IMR-90 (cell line): ENCODE data around the gene CCDC141. TPM values are rescaled to one million over a fixed set of nuclear protein-coding genes. Genes with fewer than 3 reads are reported as not detected.

Source experiments
- ATAC-seq: fragments of 200-7000 bp; cut with Tn5 transposase; 2 replicates; pipeline ENCODE4 v1.9.1; 2020; ENCODE audit warnings: low read depth, mild to moderate bottlenecking, moderate library complexity
- BruUV-seq: library from RNA; stranded (reverse); fragments of 400-500 nt; replicated peaks from 2 replicates; lab custom pipeline; 2021; lab: Mats Ljungman, UMichigan
- CTCF ChIA-PET: fragments of 300-600 bp; formaldehyde crosslinking; extraction: SDS; loops from one replicate; lab custom pipeline; 2021; ENCODE audit warnings: antibody characterized with exemption; lab: Yijun Ruan, JAX
- POLR2A ChIA-PET: fragments of 300-600 bp; sonication (Branson Sonifier 250); formaldehyde crosslinking; loops from one replicate; lab custom pipeline; 2022; ENCODE audit warnings: antibody characterized with exemption; ENCODE audit not compliant: unreplicated experiment; lab: Charles Lee
- DNase-seq: peaks from one replicate; pipeline ENCODE4 v3.0.0; 2013
- H2AFZ ChIP-seq: replicated peaks from 2 replicates; pipeline ENCODE3; 2013; ENCODE audit warnings: low read length, mild to moderate bottlenecking; ENCODE audit not compliant: poor library complexity
- H2AK5ac ChIP-seq: 2 replicates; pipeline ENCODE4 v1.6.1; 2013; ENCODE audit warnings: low read depth, low read length, inconsistent platforms
- H2AK9ac ChIP-seq: replicated peaks from 2 replicates; pipeline ENCODE3; 2013; ENCODE audit warnings: mild to moderate bottlenecking, low read depth, low read length, moderate library complexity; ENCODE audit not compliant: poor library complexity
- H2BK120ac ChIP-seq: 2 replicates; pipeline ENCODE4 v1.6.1; 2013; ENCODE audit warnings: low read depth, low read length, inconsistent platforms
- H2BK15ac ChIP-seq: 3 replicates; pipeline ENCODE4 v1.6.1; 2013; ENCODE audit warnings: low read depth, low read length, inconsistent platforms
- H2BK20ac ChIP-seq: 2 replicates; pipeline ENCODE4 v1.6.1; 2013; ENCODE audit warnings: low read depth, mild to moderate bottlenecking, inconsistent platforms, low read length, moderate library complexity
- H2BK5ac ChIP-seq: 2 replicates; pipeline ENCODE4 v1.6.1; 2013; ENCODE audit warnings: mild to moderate bottlenecking, low read depth, low read length, inconsistent platforms; ENCODE audit not compliant: poor library complexity, severe bottlenecking
- H3K14ac ChIP-seq: replicated peaks from 2 replicates; pipeline ENCODE4 v1.6.1; 2013; ENCODE audit warnings: low read depth, low read length, inconsistent platforms
- H3K18ac ChIP-seq: 2 replicates; pipeline ENCODE4 v1.6.1; 2013; ENCODE audit warnings: low read depth, low read length, control low read depth
- H3K23ac ChIP-seq: 2 replicates; pipeline ENCODE4 v1.6.1; 2013; ENCODE audit warnings: low read depth, low read length, inconsistent platforms
- H3K27ac ChIP-seq: 2 replicates; pipeline ENCODE4 v1.5.1; 2013; ENCODE audit warnings: mild to moderate bottlenecking, control low read depth, low read length; ENCODE audit not compliant: insufficient read depth
- H3K27me3 ChIP-seq: 2 replicates; pipeline ENCODE4 v1.6.1; 2013; ENCODE audit warnings: low read length; ENCODE audit not compliant: control insufficient read depth, insufficient read depth
- H3K36me3 ChIP-seq: 2 replicates; pipeline ENCODE4 v1.6.1; 2013; ENCODE audit warnings: low read length, mixed read lengths; ENCODE audit not compliant: control insufficient read depth, insufficient read depth
- H3K4ac ChIP-seq: 2 replicates; pipeline ENCODE4 v1.6.1; 2013; ENCODE audit warnings: low read depth, low read length, inconsistent platforms
- H3K4me1 ChIP-seq: 2 replicates; pipeline ENCODE4 v1.6.1; 2013; ENCODE audit warnings: low read length, mixed read lengths; ENCODE audit not compliant: control insufficient read depth, insufficient read depth
- H3K4me2 ChIP-seq: 2 replicates; pipeline ENCODE4 v1.6.1; 2013; ENCODE audit warnings: low read depth, mild to moderate bottlenecking, control low read depth, low read length, moderate library complexity
- H3K4me3 ChIP-seq: 2 replicates; pipeline ENCODE4 v1.5.1; 2013; ENCODE audit warnings: low read depth, mild to moderate bottlenecking, control low read depth, low read length, moderate library complexity; ENCODE audit not compliant: insufficient read depth
- H3K56ac ChIP-seq: 2 replicates; pipeline ENCODE4 v1.6.1; 2013; ENCODE audit warnings: low read length, inconsistent platforms; ENCODE audit not compliant: insufficient read depth; ENCODE audit errors: extremely low read depth
- H3K79me1 ChIP-seq, 2 experiments: 2 replicates each; pipeline ENCODE4 v1.6.1; 2013; ENCODE audit warnings: low read length in 2 of 2, inconsistent platforms in 1 of 2, low read depth in 1 of 2
- H3K9ac ChIP-seq: 2 replicates; pipeline ENCODE4 v1.6.1; 2013; ENCODE audit warnings: low read depth, low read length, control low read depth
- H3K9me1 ChIP-seq: 2 replicates; pipeline ENCODE4 v1.6.1; 2013; ENCODE audit warnings: low read length, inconsistent platforms; ENCODE audit not compliant: insufficient read depth
- H3K9me3 ChIP-seq: 2 replicates; pipeline ENCODE4 v1.6.1; 2013; ENCODE audit warnings: low read length; ENCODE audit not compliant: control insufficient read depth, insufficient read depth
- H4K20me1 ChIP-seq: 2 replicates; pipeline ENCODE4 v1.6.1; 2013; ENCODE audit warnings: low read length, inconsistent platforms; ENCODE audit not compliant: insufficient read depth
- H4K5ac ChIP-seq: 2 replicates; pipeline ENCODE4 v1.6.1; 2013; ENCODE audit warnings: mild to moderate bottlenecking, low read depth, low read length, control low read depth
- H4K8ac ChIP-seq, 2 experiments: 2 replicates each; pipeline ENCODE4 v1.6.1; 2013; ENCODE audit warnings: low read depth in 2 of 2, low read length in 2 of 2, control low read depth in 1 of 2, inconsistent platforms in 1 of 2
- H4K91ac ChIP-seq: 2 replicates; pipeline ENCODE4 v1.6.1; 2013; ENCODE audit warnings: low read depth, low read length, inconsistent platforms; ENCODE audit not compliant: insufficient read depth
- WGBS, 2 experiments: methylation state at CpG; one replicate each; pipeline versions ENCODE4 v1.1.5 to v1.1.7; 2013; ENCODE audit warnings: missing lambda C conversion rate in 2 of 2; ENCODE audit not compliant: insufficient read length in 1 of 2; ENCODE audit errors: extremely low coverage in 2 of 2; 5-methylcytosine and 5-hydroxymethylcytosine counted together
- dilution Hi-C: fragments of 300-500 bp; cut with HindIII; formaldehyde crosslinking; loops from one replicate; pipeline ENCODE4 v1.14.3; 2018; ENCODE audit warnings: low sequenced_read_pairs; ENCODE audit not compliant: unreplicated experiment
- in situ Hi-C: fragments of 300-500 bp; cut with MboI; formaldehyde crosslinking; loops from 3 replicates; pipeline ENCODE4 v1.14.3; 2019; ENCODE audit warnings: low sequenced_read_pairs, inconsistent platforms, mixed read lengths
- intact Hi-C: fragments of 100-400 bp; cut with micrococcal nuclease; formaldehyde crosslinking; loops from 2 replicates; pipeline ENCODE4 v1.10.0; 2022
- polyA plus RNA-seq, 3 experiments: library from polyadenylated mRNA; depleted of rRNA; stranded (reverse); fragments of >200 nt; gene quantifications; 2 replicates each; pipeline ENCODE4 v1.2.3, GENCODE V29; 2012; ENCODE audit warnings: low replicate concordance in 1 of 3
- total RNA-seq: library from RNA; depleted of rRNA; stranded (reverse); fragments of >200 nt; gene quantifications from 2 replicates; pipeline ENCODE4 v1.2.3, GENCODE V29; 2012
- TF ChIP-seq, protein P1 (sequence below): fragments of 150-350 bp; IDR thresholded peaks from 2 replicates; pipeline ENCODE4 v1.6.1; 2017; ENCODE audit warnings: mild to moderate bottlenecking, antibody characterized with exemption, low read length, low read depth

Gene CCDC141
- total and polyA plus RNA-seq, 2 of the 4 experiments (the other 2 are of a cell fraction): not detected

DNA sequence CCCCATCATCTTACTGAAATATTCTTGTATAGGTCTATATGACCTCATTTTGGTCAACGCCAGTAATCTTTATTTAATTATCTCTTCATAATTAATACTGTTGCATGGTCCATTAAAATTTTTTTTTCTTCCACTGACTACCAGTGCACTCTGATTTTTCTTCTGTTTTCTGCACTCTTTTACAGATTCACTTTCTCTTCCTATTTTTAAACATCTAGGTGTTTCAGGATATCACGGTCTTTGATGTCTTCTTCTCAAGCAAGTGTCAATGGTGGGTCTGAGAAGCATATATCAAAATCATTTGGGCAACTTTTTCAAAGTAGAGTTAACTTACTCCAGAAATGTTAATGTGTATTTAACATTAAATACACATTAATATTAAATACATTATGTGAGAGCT is 51.4 kb downstream of the CCDC141 start:
- Histone ChIP-seq H3K27ac (no peak overlapping the region), H3K14ac (no peak overlapping the region), H3K9me1 (no peaks in the 10 kb centered on the region), H2BK5ac (no peak overlapping the region), H3K9ac (no peak overlapping the region), H3K79me1 (no peaks in the 10 kb centered on the region), H3K9me3 (no peaks in the 10 kb centered on the region; the same call in 1 of the 2 replicates), H3K27me3 (no peaks in the 10 kb centered on the region), H3K36me3 (no peaks in the 10 kb centered on the region), H2BK15ac (no peak overlapping the region), H3K18ac (no peak overlapping the region), H2AFZ (no peak overlapping the region), H4K8ac (no peak overlapping the region), H2BK20ac (no peak overlapping the region), H3K56ac (no peak overlapping the region), H2AK9ac (no peak overlapping the region), H2BK120ac (no peak overlapping the region), H3K23ac (no peak overlapping the region), H3K4me1 (no peaks in the 10 kb centered on the region), H2AK5ac (no peak overlapping the region), H3K4me2 (no peak overlapping the region), H3K4me3 (no peak overlapping the region), H4K5ac (no peak overlapping the region), H4K20me1 (no peaks in the 10 kb centered on the region), H4K91ac (no peak overlapping the region), H3K4ac (no peak overlapping the region)
- ChIA-PET POLR2A (no interaction called here), CTCF (no interaction called here)
- intact Hi-C loops (no loop called here), in situ Hi-C loops (no loop called here), dilution Hi-C loops (no loop called here)
- DNase-seq (no peak), ATAC-seq (no peak)
- TF ChIP-seq, protein P1, sequence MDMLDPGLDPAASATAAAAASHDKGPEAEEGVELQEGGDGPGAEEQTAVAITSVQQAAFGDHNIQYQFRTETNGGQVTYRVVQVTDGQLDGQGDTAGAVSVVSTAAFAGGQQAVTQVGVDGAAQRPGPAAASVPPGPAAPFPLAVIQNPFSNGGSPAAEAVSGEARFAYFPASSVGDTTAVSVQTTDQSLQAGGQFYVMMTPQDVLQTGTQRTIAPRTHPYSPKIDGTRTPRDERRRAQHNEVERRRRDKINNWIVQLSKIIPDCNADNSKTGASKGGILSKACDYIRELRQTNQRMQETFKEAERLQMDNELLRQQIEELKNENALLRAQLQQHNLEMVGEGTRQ: no peak
- no CpG with 5 or more reads among the region's 2 CpGs for WGBS, 2 experiments
- no TSS peak for BruUV-seq
